ENCODE measurements around the gene PNMA8B. TPM values are rescaled to one million over a fixed set of nuclear protein-coding genes. Genes with fewer than 3 reads are reported as not detected.

Gene PNMA8B
- under 1 TPM; 0.27 to 0.29 TPM for total RNA-seq

- Histone ChIP-seq H3K9me3 (no peaks in the 10 kb centered on the region), H3K4me3 (peak within 1 kb of the TSS; percentile 11), H3K36me3 (no peaks in the 10 kb centered on the region), H3K27ac (no peak within 1 kb of the TSS), H3K9ac (ENCODE audit: low read depth in 2 of 2, low read length in 2 of 2) (no peak within 1 kb of the TSS), H3K4me1 (no peaks in the 10 kb centered on the region), H3K27me3 (peaks cover 8% of the 10 kb centered on the region)
- intact Hi-C loops (cut with DNase I): no loop called here
- DNase-seq: peak; percentile 26
- no peak for TF ChIP-seq CTCF (IDR thresholded peaks at IDR 0.05)
These were observed at the start of gene PNMA8B for GRCh38 chr19:46495786-46496099. Gene PNMA8B, minus strand, starts transcription at chr19:46495867. Its CDS starts 402 bp downstream, at chr19:46495465.

GRCh38 chr19:46544651-46545050 is 49.0 kb upstream of the PNMA8B start:
- no peak for DNase-seq
- Histone ChIP-seq H3K4me1 (no peaks in the 10 kb centered on the region), H3K27me3 (no peaks in the 10 kb centered on the region), H3K4me3 (no peak overlapping the region), H3K9me3 (no peaks in the 10 kb centered on the region), H3K36me3 (no peaks in the 10 kb centered on the region), H3K9ac (ENCODE audit: low read depth in 2 of 2, low read length in 2 of 2) (no peak overlapping the region), H3K27ac (no peak overlapping the region)
- intact Hi-C loops (cut with DNase I): no loop called here
- no peak for TF ChIP-seq CTCF (IDR thresholded peaks at IDR 0.05)

- Histone ChIP-seq H3K9me3 (no peaks in the 10 kb centered on the region), H3K4me3 (no peak overlapping the region), H3K36me3 (no peaks in the 10 kb centered on the region), H3K4me1 (no peaks in the 10 kb centered on the region), H3K27me3 (no peaks in the 10 kb centered on the region), H3K9ac (ENCODE audit: low read depth in 2 of 2, low read length in 2 of 2) (no peak overlapping the region), H3K27ac (no peak overlapping the region)
- intact Hi-C loops (cut with DNase I): no loop called here
- peak; percentile 77 for TF ChIP-seq CTCF (IDR thresholded peaks at IDR 0.05)
- DNase-seq: peak; percentile 93
These were observed 47.0 kb upstream of the PNMA8B start for GRCh38 chr19:46542428-46543230.

GRCh38 chr19:46537136-46538097 is 41.8 kb upstream of the PNMA8B start:
- Histone ChIP-seq H3K9ac (ENCODE audit: low read depth in 2 of 2, low read length in 2 of 2) (no peak overlapping the region), H3K36me3 (no peaks in the 10 kb centered on the region), H3K27me3 (no peaks in the 10 kb centered on the region), H3K4me3 (no peak overlapping the region), H3K27ac (no peak overlapping the region), H3K9me3 (no peaks in the 10 kb centered on the region), H3K4me1 (no peaks in the 10 kb centered on the region)
- peak; percentile 83 for TF ChIP-seq CTCF (IDR thresholded peaks at IDR 0.05)
- DNase-seq: peak; percentile 67
- intact Hi-C loops (cut with DNase I): no loop called here

GRCh38 chr19:46536391-46536790 is 40.7 kb upstream of the PNMA8B start:
- intact Hi-C loops (cut with DNase I): no loop called here
- H3K9ac ChIP-seq (ENCODE audit: low read depth in 2 of 2, low read length in 2 of 2): no peak overlapping the region
- H3K9me3 ChIP-seq: no peaks in the 10 kb centered on the region
- no peak for DNase-seq
- TF ChIP-seq CTCF (IDR thresholded peaks at IDR 0.05): no peak
- no peak overlapping the region for H3K27ac ChIP-seq
- no peaks in the 10 kb centered on the region for H3K36me3 ChIP-seq
- H3K4me1 ChIP-seq: no peaks in the 10 kb centered on the region
- no peaks in the 10 kb centered on the region for H3K27me3 ChIP-seq
- no peak overlapping the region for H3K4me3 ChIP-seq

Data from colonic mucosa (tissue), 4 donors.